AG09309 (cell line): ENCODE results near the gene NPY4R2.
"Not testable (repeated sequence)": the region's sequence is repeated elsewhere in the genome, so short reads cannot be mapped to it uniquely, and the experiment has no call there.

Experiments
- DNase-seq: peaks from one replicate; pipeline ENCODE4 v3.0.0-alpha.2; 2010; ENCODE audit warnings: low read depth
- H3K4me3 ChIP-seq: 2 replicates; pipeline ENCODE4 v1.5.1; 2011; ENCODE audit warnings: mild to moderate bottlenecking, low read depth, low read length, moderate library complexity; ENCODE audit not compliant: control insufficient read depth
- TF ChIP-seq, protein P1 (sequence below): IDR thresholded peaks from 2 replicates; pipeline ENCODE4 v1.5.1; 2011; ENCODE audit warnings: mild to moderate bottlenecking, low read depth, low read length, inconsistent platforms; ENCODE audit not compliant: insufficient read depth, control insufficient read depth; ENCODE audit errors: missing control alignments

NPY4R2 gene

GRCh38 chr10:47915849-47916548 is 2.5 kb upstream of the NPY4R2 start:
- TF ChIP-seq, protein P1, sequence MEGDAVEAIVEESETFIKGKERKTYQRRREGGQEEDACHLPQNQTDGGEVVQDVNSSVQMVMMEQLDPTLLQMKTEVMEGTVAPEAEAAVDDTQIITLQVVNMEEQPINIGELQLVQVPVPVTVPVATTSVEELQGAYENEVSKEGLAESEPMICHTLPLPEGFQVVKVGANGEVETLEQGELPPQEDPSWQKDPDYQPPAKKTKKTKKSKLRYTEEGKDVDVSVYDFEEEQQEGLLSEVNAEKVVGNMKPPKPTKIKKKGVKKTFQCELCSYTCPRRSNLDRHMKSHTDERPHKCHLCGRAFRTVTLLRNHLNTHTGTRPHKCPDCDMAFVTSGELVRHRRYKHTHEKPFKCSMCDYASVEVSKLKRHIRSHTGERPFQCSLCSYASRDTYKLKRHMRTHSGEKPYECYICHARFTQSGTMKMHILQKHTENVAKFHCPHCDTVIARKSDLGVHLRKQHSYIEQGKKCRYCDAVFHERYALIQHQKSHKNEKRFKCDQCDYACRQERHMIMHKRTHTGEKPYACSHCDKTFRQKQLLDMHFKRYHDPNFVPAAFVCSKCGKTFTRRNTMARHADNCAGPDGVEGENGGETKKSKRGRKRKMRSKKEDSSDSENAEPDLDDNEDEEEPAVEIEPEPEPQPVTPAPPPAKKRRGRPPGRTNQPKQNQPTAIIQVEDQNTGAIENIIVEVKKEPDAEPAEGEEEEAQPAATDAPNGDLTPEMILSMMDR: peak; percentile 25
- H3K4me3 ChIP-seq, DNase-seq: not testable (repeated sequence)

- H3K4me3 ChIP-seq: not testable (repeated sequence)
- peak; percentile 1 for DNase-seq
Observed at GRCh38 chr10:47920610-47921009, 2.1 kb downstream of the NPY4R2 start.

DNA sequence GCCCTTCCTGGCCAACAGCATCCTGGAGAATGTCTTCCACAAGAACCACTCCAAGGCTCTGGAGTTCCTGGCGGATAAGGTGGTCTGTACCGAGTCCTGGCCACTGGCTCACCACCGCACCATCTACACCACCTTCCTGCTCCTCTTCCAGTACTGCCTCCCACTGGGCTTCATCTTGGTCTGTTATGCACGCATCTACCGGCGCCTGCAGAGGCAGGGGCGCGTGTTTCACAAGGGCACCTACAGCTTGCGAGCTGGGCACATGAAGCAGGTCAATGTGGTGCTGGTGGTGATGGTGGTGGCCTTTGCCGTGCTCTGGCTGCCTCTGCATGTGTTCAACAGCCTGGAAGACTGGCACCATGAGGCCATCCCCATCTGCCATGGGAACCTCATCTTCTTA is 4.0 kb downstream of the NPY4R2 start:
- DNase-seq, H3K4me3 ChIP-seq: not testable (repeated sequence)

DNA sequence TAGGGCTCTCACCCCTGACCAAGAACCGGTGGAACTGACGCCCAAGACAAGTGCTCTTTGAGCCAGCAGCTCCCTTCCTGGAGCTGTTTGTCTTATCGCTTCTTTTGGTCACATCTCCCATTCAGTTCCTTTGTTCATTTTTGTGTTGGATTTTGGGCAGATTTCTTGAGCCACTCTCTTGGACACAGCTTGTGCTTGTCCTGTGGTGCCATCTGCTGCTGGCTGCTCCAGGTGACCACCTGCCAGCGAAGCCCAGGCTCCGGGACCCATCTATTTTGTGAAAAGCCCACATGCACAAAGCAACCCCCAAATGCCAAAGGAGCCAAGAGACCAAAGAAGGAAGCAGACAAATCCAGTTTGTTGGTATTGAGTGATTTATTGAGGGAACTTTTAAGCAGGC is 6.2 kb downstream of the NPY4R2 start:
- not testable (repeated sequence) for H3K4me3 ChIP-seq, DNase-seq

GRCh38 chr10:47927147-47927916 is 8.9 kb downstream of the NPY4R2 start:
- DNase-seq, H3K4me3 ChIP-seq: not testable (repeated sequence)

DNA sequence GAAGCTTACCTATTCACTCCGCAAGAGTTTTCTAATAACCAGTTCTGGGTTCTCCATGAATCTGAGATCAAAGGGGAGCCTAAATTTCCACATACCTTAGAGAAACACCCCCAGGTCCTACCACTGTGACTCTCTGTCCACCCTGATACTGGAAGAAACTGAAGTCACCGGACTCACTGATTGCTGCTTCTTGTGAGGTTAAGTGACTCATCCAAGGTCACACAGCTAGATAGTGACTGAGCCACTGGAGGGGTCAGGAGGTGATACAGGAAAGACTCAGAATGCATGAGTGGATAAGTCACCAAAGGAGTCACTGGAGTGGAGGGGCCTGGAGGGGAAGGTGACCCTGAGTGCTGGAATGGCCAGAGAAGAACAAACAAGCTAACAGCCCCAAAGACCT is 9.8 kb downstream of the NPY4R2 start:
- DNase-seq, H3K4me3 ChIP-seq: not testable (repeated sequence)

DNA sequence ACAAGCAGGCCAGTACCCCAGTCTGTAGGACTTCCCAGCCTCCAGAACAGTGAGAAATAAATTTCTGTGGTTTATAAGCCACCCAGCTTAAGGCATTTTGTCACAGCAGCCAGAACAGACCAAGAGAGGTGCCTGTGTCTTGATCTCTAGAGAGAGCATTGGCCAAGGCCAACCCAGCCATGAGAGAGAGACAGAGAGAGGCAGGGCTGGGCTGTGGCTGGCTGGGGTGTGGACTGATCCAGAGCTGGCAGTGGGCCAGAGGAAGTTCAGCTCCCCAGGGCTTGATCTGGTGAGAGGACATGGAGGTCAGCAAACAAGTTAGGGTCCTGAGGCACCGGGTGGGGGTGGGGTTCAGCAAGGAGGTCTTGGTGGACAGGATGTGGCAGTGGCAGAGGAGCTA is 14.4 kb downstream of the NPY4R2 start:
- not testable (repeated sequence) for H3K4me3 ChIP-seq, DNase-seq

GRCh38 chr10:47933462-47933861 is 15.0 kb downstream of the NPY4R2 start:
- not testable (repeated sequence) for DNase-seq

DNA sequence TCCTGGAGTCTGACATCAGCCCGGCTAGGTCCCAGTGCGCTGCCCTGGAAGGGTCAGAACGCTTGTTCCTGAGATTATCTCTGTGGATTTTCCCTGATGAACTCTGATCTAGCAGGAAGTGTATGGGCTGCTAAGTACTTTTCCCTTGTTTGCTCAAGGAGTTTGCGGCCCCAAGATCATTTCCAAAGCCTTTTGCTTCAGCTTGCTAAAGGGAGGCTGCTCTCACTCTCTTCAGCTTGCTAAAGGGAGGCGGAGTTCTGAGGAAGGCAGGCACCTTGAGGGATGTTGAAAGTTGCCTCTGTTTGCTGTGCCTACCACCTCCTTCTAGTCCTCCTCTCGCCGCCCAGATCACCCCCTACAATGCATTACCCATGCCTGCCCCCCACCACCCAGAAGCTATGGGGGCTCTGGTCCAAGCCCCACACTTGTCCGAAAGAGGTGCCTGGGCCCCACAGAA is 18.3 kb downstream of the NPY4R2 start:
- not testable (repeated sequence) for DNase-seq, H3K4me3 ChIP-seq

More at GRCh38 chr10:47933462-47933861, 15.0 kb downstream of the NPY4R2 start:
- not testable (repeated sequence) for H3K4me3 ChIP-seq

DNA sequence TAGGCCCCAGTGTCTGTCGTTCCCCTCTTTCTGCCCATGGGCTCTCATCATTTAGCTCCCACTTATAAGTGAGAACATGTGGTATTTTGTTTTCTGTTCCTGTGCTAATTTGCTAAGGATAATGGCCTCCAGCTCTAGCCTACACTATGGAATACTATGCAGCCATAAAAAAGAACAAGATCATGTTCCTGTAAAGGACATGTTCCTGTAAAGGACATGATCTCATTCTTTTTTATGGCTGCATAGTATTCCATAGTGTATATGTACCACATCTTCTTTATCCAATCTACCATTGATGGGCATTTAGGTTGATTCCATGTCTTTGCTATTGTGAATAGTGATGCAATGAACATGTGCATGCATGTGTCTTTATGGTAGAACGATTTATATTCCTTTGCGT is 19.2 kb downstream of the NPY4R2 start:
- not testable (repeated sequence) for DNase-seq, H3K4me3 ChIP-seq

DNA sequence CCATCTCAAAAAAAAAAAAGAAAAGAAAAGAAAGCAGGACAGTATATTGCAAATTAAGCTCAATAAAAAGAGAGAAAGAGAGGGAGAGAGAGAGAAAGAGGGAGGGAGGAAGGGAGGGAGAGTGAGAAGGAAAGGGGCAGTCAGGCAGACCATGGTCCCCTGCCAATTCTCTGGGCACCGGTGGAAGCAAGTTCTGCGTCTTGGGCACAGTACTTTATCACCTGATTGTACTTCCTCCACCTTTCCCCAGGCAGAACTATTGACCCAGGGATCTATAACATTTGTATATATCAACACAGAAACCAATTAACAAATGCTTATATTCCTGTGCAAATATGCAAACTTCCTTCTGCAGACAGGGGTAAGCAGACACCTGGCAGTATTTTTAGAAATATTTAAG is 22.4 kb downstream of the NPY4R2 start:
- H3K4me3 ChIP-seq, DNase-seq: not testable (repeated sequence)

DNA sequence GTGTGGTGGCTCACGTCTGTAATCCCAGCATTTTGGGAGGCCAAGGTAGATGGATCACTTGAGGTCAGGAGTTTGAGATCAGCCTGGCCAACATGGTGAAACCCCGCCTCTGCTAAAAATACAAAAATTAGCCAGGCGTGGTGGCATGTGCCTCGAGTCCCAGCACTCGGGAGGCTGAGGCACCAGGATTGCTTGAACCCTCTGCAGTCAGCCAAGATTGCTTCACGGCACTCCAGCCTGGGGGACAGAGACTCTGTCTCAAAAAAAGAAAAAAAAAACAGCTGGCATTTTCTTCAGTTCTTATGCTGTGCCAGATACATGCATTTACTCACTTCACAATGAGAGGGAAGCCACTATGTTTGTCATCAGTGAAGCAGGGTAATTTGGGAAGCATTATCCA is 22.9 kb downstream of the NPY4R2 start:
- H3K4me3 ChIP-seq: not testable (repeated sequence)

GRCh38 chr10:47942351-47943019 is 24.0 kb downstream of the NPY4R2 start:
- not testable (repeated sequence) for DNase-seq, H3K4me3 ChIP-seq

More for the DNA sequence above, 22.9 kb downstream of the NPY4R2 start:
- not testable (repeated sequence) for DNase-seq

DNA sequence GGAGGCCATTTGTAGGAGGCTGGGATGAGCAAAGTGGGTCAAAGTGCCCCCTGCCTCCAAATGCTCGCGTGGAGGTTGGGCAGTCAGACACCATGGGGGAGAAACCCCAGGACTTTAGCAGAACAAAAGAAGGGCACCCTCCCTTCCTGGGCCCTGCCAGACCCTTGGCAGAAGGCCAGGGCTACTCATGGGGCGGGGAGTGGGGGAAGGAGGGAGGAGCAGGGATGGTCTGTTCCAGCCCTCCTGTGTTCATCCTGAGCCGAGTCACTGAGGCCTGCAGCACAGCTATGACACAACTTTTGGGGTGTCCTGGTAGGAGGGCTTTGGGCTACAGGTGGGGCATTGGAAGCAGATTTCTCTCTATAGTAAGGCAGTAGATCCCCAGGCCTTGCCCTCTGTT is 24.9 kb downstream of the NPY4R2 start:
- not testable (repeated sequence) for DNase-seq, H3K4me3 ChIP-seq

DNA sequence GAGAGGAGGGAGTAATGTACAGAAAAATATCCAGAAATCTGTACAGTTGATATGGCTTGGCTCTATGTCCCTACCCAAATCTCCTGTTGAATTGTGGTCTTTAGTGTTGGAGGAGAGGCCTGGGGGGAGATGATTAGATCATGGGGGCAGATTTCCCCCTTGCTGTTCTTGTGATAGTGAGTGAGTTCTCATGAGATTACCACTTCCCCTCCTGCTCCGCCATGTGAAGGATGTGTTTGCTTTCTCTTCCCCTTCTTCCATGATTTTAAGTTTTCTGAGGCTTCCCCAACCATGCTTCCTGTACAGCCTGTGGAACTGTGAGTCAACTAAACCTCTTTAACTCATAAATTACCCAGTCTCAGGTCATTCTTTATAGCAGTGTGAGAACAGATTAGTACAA is 29.0 kb downstream of the NPY4R2 start:
- DNase-seq, H3K4me3 ChIP-seq: not testable (repeated sequence)

- DNase-seq: not testable (repeated sequence)
Observed at GRCh38 chr10:47957158-47957557, 38.7 kb downstream of the NPY4R2 start.

GRCh38 chr10:47959677-47960076 is 41.2 kb downstream of the NPY4R2 start:
- not testable (repeated sequence) for H3K4me3 ChIP-seq, DNase-seq

More at GRCh38 chr10:47957158-47957557, 38.7 kb downstream of the NPY4R2 start:
- not testable (repeated sequence) for H3K4me3 ChIP-seq
